Hepatocyte (in vitro differentiated cells): ENCODE data around the gene ADAMTS2.

ENCODE experiments used
- EZH2 ChIP-seq: fragments of 200-600 bp; sonication (generic); IDR thresholded peaks from 2 replicates; pipeline ENCODE4 v1.6.1; 2016; ENCODE audit warnings: antibody characterized with exemption, mild to moderate bottlenecking, borderline replicate concordance
- EZH2phosphoT487 ChIP-seq: fragments of 200-600 bp; sonication (generic); IDR thresholded peaks from one replicate; pipeline ENCODE4 v1.6.1; 2018; ENCODE audit warnings: antibody characterized with exemption, mild to moderate bottlenecking, low read depth, moderate library complexity; ENCODE audit not compliant: unreplicated experiment, severe bottlenecking
- TF ChIP-seq, protein P1 (sequence below): fragments of 200-600 bp; sonication (generic); IDR thresholded peaks from 2 replicates; pipeline ENCODE4 v1.5.1; 2016; ENCODE audit warnings: antibody characterized with exemption, mild to moderate bottlenecking; ENCODE audit not compliant: poor library complexity

DNA sequence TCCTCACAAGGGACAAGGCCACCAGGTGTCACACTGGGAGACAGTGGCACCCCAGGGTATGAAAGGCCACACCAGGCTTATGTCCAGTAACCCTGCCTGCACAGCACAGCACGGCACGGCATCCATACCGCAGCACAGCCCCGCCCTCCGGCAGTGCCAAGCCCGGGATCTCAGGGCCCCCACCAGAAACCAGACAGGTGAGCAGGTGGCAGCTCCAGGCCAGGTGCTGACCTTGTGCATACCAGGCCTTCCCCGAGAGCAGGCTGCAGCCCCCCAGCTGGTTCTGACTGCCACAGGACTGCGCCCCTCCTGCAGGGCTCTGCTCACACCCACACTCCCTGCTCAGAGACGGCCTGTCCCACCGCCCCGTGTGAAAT is 56.5 kb downstream of the ADAMTS2 start:
- TF ChIP-seq, protein P1, sequence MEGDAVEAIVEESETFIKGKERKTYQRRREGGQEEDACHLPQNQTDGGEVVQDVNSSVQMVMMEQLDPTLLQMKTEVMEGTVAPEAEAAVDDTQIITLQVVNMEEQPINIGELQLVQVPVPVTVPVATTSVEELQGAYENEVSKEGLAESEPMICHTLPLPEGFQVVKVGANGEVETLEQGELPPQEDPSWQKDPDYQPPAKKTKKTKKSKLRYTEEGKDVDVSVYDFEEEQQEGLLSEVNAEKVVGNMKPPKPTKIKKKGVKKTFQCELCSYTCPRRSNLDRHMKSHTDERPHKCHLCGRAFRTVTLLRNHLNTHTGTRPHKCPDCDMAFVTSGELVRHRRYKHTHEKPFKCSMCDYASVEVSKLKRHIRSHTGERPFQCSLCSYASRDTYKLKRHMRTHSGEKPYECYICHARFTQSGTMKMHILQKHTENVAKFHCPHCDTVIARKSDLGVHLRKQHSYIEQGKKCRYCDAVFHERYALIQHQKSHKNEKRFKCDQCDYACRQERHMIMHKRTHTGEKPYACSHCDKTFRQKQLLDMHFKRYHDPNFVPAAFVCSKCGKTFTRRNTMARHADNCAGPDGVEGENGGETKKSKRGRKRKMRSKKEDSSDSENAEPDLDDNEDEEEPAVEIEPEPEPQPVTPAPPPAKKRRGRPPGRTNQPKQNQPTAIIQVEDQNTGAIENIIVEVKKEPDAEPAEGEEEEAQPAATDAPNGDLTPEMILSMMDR, result no peak
- TF ChIP-seq EZH2 (no peak), EZH2phosphoT487 (no peak)
